C1 segment of cervical spinal cord (tissue), 14 donors: ENCODE measurements around the gene PHLPP2.
"Not testable (repeated sequence)": the region's sequence is repeated elsewhere in the genome, so short reads cannot be mapped to it uniquely, and the experiment has no call there.

Source experiments
- DNase-seq, 14 donors: peaks; one replicate each; lab custom pipeline; 2025; lab: John Stamatoyannopoulos, UW

Gene PHLPP2

GRCh38 chr16:71622088-71622487 is 102.4 kb downstream of the PHLPP2 start:
- DNase-seq: no peak

GRCh38 chr16:71618429-71618828 is 106.1 kb downstream of the PHLPP2 start:
- no peak for DNase-seq

- DNase-seq: not testable (repeated sequence)
Observed at GRCh38 chr16:71614956-71615355, 109.5 kb downstream of the PHLPP2 start.

- DNase-seq: peak in 11 of 14 donors; percentile 4 to 76 (median 27)
Observed at GRCh38 chr16:71610936-71611871, 113.3 kb downstream of the PHLPP2 start.

- no peak for DNase-seq
Observed at GRCh38 chr16:71610447-71610846, 114.1 kb downstream of the PHLPP2 start.

- no peak for DNase-seq
Observed at GRCh38 chr16:71609066-71609465, 115.4 kb downstream of the PHLPP2 start.

- DNase-seq: peak in 1 of 14 donors; percentile 0
Observed at GRCh38 chr16:71600822-71601221, 123.7 kb downstream of the PHLPP2 start.

- not testable (repeated sequence) for DNase-seq
Observed at GRCh38 chr16:71598426-71598825, 126.1 kb downstream of the PHLPP2 start.

- not testable (repeated sequence) for DNase-seq
Observed at GRCh38 chr16:71595340-71595826, 129.1 kb downstream of the PHLPP2 start.
